Fibroblast of lung (primary cell): Measurements from ENCODE around the gene ZNF688.

Experiments
- EZH2 ChIP-seq: IDR thresholded peaks from 2 replicates; pipeline ENCODE4 v1.5.1; 2012; ENCODE audit warnings: low read length, control low read depth, mild to moderate bottlenecking; ENCODE audit errors: missing control alignments
- TF ChIP-seq, protein P1 (sequence below), 2 donors: IDR thresholded peaks in 1 of 2; conservative IDR thresholded peaks in 1 of 2; 1 replicate in 1 of 2; 2 replicates in 1 of 2; pipeline ENCODE4 v1.5.1; 2011 to 2012; ENCODE audit warnings: low read length in 2 of 2, control low read depth in 1 of 2, inconsistent platforms in 1 of 2, low read depth in 1 of 2, mild to moderate bottlenecking in 1 of 2

- TF ChIP-seq, protein P1, sequence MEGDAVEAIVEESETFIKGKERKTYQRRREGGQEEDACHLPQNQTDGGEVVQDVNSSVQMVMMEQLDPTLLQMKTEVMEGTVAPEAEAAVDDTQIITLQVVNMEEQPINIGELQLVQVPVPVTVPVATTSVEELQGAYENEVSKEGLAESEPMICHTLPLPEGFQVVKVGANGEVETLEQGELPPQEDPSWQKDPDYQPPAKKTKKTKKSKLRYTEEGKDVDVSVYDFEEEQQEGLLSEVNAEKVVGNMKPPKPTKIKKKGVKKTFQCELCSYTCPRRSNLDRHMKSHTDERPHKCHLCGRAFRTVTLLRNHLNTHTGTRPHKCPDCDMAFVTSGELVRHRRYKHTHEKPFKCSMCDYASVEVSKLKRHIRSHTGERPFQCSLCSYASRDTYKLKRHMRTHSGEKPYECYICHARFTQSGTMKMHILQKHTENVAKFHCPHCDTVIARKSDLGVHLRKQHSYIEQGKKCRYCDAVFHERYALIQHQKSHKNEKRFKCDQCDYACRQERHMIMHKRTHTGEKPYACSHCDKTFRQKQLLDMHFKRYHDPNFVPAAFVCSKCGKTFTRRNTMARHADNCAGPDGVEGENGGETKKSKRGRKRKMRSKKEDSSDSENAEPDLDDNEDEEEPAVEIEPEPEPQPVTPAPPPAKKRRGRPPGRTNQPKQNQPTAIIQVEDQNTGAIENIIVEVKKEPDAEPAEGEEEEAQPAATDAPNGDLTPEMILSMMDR (conservative IDR thresholded peaks at IDR 0.05 in 1 of 2, IDR thresholded peaks at IDR 0.05 in 1 of 2; ENCODE audit: low read depth in 1 of 2, low read length in 2 of 2) = no peak
- no peak for TF ChIP-seq EZH2
Observed at GRCh38 chr16:30609926-30610839, 38.7 kb upstream of the ZNF688 start, which contains the start of gene ZNF689.
